Muscle of leg (tissue), 11 donors: Measurements from ENCODE around the gene TJP3. TPM values are rescaled to one million over a fixed set of nuclear protein-coding genes. Genes with fewer than 3 reads are reported as not detected.

Experiments used
- DNase-seq: peaks from one replicate; pipeline ENCODE4 v3.0.0; 2013
- H3K27ac ChIP-seq: one replicate; pipeline ENCODE4 v1.5.1; 2013; ENCODE audit warnings: mild to moderate bottlenecking, low read length, control low read depth
- H3K27me3 ChIP-seq: one replicate; pipeline ENCODE4 v1.6.1; 2013; ENCODE audit warnings: low read length; ENCODE audit not compliant: control insufficient read depth, insufficient read depth
- H3K36me3 ChIP-seq: one replicate; pipeline ENCODE4 v1.6.1; 2013; ENCODE audit warnings: low read length; ENCODE audit not compliant: control insufficient read depth, insufficient read depth
- H3K4me1 ChIP-seq: one replicate; pipeline ENCODE4 v1.6.1; 2013; ENCODE audit warnings: low read length; ENCODE audit not compliant: control insufficient read depth, insufficient read depth
- H3K4me3 ChIP-seq: one replicate; pipeline ENCODE4 v1.5.1; 2013; ENCODE audit warnings: low read length, control low read depth
- H3K9me3 ChIP-seq: replicated peaks from 2 replicates; pipeline ENCODE4 v1.6.1; 2013; ENCODE audit warnings: low read depth, low read length; ENCODE audit not compliant: control insufficient read depth
- WGBS: methylation state at CpG from one replicate; pipeline ENCODE4 v1.1.5; 2013; ENCODE audit warnings: missing lambda C conversion rate; ENCODE audit not compliant: insufficient coverage; 5-methylcytosine and 5-hydroxymethylcytosine counted together
- polyA plus RNA-seq, 8 donors: library from polyadenylated mRNA; unstranded; fragments of 120-200 nt; gene quantifications; one replicate each; pipeline versions ENCODE4 v1.2.1 to v1.2.3, GENCODE V29; 2013; ENCODE audit warnings: inconsistent platforms in 1 of 8, low replicate concordance in 1 of 8; ENCODE audit not compliant: insufficient read length in 8 of 8, insufficient read depth in 1 of 8
- total RNA-seq: library from RNA; stranded (reverse); fragments of 120-200 nt; gene quantifications from one replicate; pipeline ENCODE4 v1.2.4, GENCODE V29; 2013

The TJP3 gene
- total and polyA plus RNA-seq, 9 donors = 0.04 to 3.4 (median 0.35) TPM; not detected in 2

GRCh38 chr19:3719868-3720267 lies 11.7 kb downstream of the TJP3 start:
- 100% methylated on average over 1 of the region's 4 CpGs for WGBS
- Histone ChIP-seq H3K27ac (no peak overlapping the region), H3K4me3 (no peak overlapping the region), H3K27me3 (peaks cover 54% of the 10 kb centered on the region), H3K36me3 (no peaks in the 10 kb centered on the region), H3K4me1 (peaks cover 4% of the 10 kb centered on the region), H3K9me3 (no peaks in the 10 kb centered on the region)
- no peak for DNase-seq

- peaks cover 58% of the 10 kb centered on the region for H3K27me3 ChIP-seq
- no peaks in the 10 kb centered on the region for H3K9me3 ChIP-seq
- DNase-seq = no peak
- H3K36me3 ChIP-seq = no peaks in the 10 kb centered on the region
- H3K4me3 ChIP-seq = no peak overlapping the region
- WGBS = 30% methylated on average over 1 of the region's 9 CpGs
- no peak overlapping the region for H3K27ac ChIP-seq
- H3K4me1 ChIP-seq = peaks cover 4% of the 10 kb centered on the region
Measured at GRCh38 chr19:3720349-3720917, 12.2 kb downstream of the TJP3 start.

DNA sequence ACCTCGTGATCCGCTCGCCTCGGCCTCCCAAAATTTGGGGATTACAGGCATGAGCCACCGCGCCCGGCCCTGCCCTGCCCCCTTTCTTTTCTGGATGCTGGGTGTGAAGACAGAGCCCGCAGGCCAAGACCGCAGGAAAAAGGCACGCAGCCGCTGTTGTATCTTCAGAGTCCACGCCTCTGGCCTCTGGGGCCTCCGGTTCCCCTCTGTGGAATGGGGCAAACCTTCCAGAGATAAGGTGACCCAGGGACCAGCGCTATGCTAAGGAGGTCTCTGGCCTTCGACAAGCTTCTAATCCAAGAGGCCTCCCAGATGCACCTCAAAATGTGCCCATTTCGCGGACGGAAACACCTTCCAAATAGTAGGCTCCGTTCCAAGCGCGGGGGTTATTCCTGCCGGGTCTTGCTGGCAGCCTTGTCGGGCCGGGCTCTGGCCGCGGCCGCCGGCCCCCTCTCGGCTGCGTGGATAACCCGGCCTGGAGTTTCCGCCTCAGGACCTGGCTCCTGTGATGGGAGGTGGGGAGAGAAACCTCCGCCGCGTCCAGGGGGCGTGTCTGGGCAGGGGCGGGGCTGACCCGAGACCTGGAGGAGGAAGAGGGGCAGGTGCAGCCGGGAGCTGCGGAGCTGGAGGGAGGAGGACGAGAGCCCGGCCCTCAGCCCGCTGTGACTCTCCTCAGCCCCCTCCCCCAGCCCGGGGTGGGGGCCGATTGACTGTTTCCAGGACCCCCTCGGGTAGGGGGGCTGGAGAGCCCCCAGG lies 13.1 kb downstream of the TJP3 start:
- Histone ChIP-seq H3K27me3 (peaks cover 64% of the 10 kb centered on the region), H3K9me3 (no peaks in the 10 kb centered on the region)
- WGBS = 16% methylated on average over 30 of the region's 46 CpGs

GRCh38 chr19:3721887-3722442 lies 13.8 kb downstream of the TJP3 start:
- no peak for DNase-seq
- peaks cover 64% of the 10 kb centered on the region for H3K27me3 ChIP-seq
- under 1% methylated on average over 12 of the region's 26 CpGs for WGBS

More for the DNA sequence above, 13.1 kb downstream of the TJP3 start:
- H3K4me1 ChIP-seq = peaks cover 4% of the 10 kb centered on the region
- no peak overlapping the region for H3K4me3 ChIP-seq
- peak; percentile 84 for DNase-seq
- no peak overlapping the region for H3K27ac ChIP-seq
- H3K36me3 ChIP-seq = no peaks in the 10 kb centered on the region

DNA sequence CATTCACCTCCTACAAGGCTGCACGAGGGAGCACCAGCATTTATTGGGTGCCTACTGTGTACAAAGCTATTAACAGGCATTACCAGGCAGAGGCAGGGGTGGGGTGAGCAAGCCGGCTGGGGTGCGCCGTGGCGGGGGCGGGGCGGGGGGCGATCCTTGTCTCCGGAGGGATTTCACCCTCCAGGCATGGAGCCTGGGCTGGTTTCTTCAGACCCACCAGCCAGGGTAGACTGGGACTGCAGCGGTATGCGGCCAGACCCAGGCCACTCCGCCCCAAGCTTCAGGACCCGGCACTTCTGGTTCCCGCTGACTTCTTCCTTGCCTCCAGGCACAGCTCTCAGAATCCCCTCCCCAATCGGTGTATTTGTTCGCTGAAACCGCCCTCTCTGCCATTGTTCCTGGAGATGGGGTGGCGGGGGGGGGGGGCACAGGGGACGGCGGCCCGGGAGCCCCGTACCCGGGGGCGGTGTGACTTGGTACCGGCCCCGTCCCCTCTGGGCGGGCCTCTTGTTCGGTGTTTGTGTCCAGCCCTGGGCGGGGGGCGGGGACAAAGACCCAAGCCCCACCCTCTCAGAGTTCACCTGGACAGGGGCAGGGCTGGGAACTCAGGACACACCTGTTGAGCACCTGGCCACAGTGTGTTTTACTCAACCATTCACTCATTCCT lies 14.4 kb downstream of the TJP3 start:
- H3K4me1 ChIP-seq = peaks cover 4% of the 10 kb centered on the region
- H3K9me3 ChIP-seq = no peaks in the 10 kb centered on the region
- H3K4me3 ChIP-seq = no peak overlapping the region
- no peak overlapping the region for H3K27ac ChIP-seq
- WGBS = 0% methylated on average over 10 of the region's 30 CpGs
- no peak for DNase-seq
- H3K27me3 ChIP-seq = peaks cover 64% of the 10 kb centered on the region
- no peaks in the 10 kb centered on the region for H3K36me3 ChIP-seq

More at GRCh38 chr19:3721887-3722442, 13.8 kb downstream of the TJP3 start:
- H3K4me3 ChIP-seq = no peak overlapping the region
- no peaks in the 10 kb centered on the region for H3K9me3 ChIP-seq
- H3K36me3 ChIP-seq = no peaks in the 10 kb centered on the region
- no peak overlapping the region for H3K27ac ChIP-seq
- peaks cover 4% of the 10 kb centered on the region for H3K4me1 ChIP-seq

GRCh38 chr19:3723110-3723488 lies 14.9 kb downstream of the TJP3 start:
- peaks cover 64% of the 10 kb centered on the region for H3K27me3 ChIP-seq
- peaks cover 4% of the 10 kb centered on the region for H3K4me1 ChIP-seq
- H3K27ac ChIP-seq = no peak overlapping the region
- WGBS = 80% methylated on average over 1 of the region's 5 CpGs
- H3K36me3 ChIP-seq = no peaks in the 10 kb centered on the region
- no peak overlapping the region for H3K4me3 ChIP-seq
- DNase-seq = no peak
- no peaks in the 10 kb centered on the region for H3K9me3 ChIP-seq

DNA sequence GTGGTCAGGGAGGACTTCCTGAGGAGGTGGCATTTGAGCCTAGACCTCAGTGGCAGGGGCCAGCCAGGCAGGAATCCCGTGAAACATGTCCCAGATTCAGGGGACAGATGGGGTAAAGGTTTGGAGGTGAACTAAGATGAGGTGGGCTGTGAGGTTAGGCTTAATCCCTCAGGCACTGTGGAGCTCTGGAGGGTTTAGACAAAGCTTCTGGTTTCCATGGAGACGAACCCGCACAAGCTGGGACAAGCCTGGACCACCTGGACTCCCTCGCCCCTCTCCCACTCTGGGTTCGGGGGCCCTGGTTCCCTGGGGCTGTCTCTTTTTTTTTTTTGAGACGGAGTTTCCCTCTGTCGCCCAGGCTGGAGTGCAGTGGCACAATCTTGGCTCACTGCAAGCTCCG lies 15.7 kb downstream of the TJP3 start:
- 24% methylated on average over 5 of the region's 8 CpGs for WGBS
- H3K9me3 ChIP-seq = no peaks in the 10 kb centered on the region
- no peak for DNase-seq
- no peak overlapping the region for H3K27ac ChIP-seq
- no peak overlapping the region for H3K4me3 ChIP-seq
- no peaks in the 10 kb centered on the region for H3K36me3 ChIP-seq
- peaks cover 4% of the 10 kb centered on the region for H3K4me1 ChIP-seq
- H3K27me3 ChIP-seq = peaks cover 64% of the 10 kb centered on the region

DNA sequence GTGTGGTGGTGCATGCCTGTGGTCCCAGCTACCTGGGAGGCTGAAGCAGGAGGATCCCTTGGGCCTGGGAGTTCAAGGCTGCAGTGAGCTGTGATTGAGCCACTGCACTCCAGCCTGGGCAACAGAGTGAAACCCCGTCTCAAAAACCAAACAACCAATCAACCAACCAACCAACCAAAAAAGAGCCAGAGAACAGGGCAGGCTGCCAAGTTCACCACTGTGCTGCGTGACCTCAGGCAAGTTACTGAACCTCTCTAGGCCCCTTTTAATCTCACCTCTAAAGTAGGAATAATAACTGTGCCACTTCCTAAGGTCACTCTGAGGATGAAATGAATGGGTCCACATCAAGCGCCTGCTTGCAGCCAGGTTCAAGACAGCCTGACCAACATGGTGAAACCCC lies 16.9 kb downstream of the TJP3 start:
- Histone ChIP-seq H3K36me3 (no peaks in the 10 kb centered on the region), H3K4me1 (peaks cover 4% of the 10 kb centered on the region), H3K9me3 (peaks cover 2% of the 10 kb centered on the region), H3K27me3 (peaks cover 55% of the 10 kb centered on the region), H3K4me3 (no peak overlapping the region), H3K27ac (no peak overlapping the region)
- 20% methylated on average over 1 of the region's 3 CpGs for whole genome bisulfite sequencing
- DNase-seq = no peak

DNA sequence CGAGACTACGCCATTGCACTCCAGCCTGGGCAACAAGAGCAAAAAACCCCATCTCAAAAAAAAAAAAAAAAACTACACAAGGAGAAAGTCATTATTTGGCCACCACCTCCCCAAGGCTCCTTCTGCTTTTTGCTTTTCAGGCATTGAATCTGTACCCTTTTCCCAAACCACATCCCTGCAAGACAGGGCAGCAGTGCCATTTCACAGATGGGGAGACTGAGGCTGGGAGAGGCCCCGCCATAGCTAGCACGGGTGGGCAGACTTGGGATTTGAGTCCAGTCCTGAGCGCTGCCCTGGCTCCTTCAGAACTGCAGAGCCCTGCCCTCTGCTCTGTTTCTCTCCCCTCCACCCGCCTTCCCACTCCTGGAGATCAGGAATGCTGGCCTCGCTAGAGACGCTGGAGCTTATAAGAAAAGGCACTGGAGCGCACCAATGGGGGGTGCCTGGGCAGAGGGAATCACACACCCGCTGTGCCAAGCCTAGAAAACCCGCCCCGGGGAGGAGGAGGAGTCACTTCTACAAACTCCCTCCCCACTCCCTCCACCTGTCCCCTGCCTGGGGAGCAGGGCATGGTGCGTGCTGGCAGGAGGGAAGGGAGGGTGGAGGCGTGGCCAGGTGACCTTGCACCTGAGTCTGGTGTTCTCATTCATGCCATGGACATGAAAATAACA lies 17.6 kb downstream of the TJP3 start:
- 15% methylated on average over 2 of the region's 14 CpGs for WGBS
- no peak overlapping the region for H3K27ac ChIP-seq
- peaks cover 48% of the 10 kb centered on the region for H3K27me3 ChIP-seq
- no peaks in the 10 kb centered on the region for H3K36me3 ChIP-seq
- H3K9me3 ChIP-seq = peaks cover 2% of the 10 kb centered on the region
- H3K4me3 ChIP-seq = no peak overlapping the region
- H3K4me1 ChIP-seq = peaks cover 4% of the 10 kb centered on the region
- no peak for DNase-seq
